Measurements from ENCODE around the gene TAAR5. TPM values are rescaled to one million over a fixed set of nuclear protein-coding genes. Genes with fewer than 3 reads are reported as not detected.
"Not testable (repeated sequence)": the region's sequence is repeated elsewhere in the genome, so short reads cannot be mapped to it uniquely, and the experiment has no call there.

The TAAR5 gene, protein sequence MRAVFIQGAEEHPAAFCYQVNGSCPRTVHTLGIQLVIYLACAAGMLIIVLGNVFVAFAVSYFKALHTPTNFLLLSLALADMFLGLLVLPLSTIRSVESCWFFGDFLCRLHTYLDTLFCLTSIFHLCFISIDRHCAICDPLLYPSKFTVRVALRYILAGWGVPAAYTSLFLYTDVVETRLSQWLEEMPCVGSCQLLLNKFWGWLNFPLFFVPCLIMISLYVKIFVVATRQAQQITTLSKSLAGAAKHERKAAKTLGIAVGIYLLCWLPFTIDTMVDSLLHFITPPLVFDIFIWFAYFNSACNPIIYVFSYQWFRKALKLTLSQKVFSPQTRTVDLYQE
- total RNA-seq (2013; cell fraction: nucleolus; rRNA removed), result not detected in 2 replicates
- total RNA-seq (2014; rRNA removed), result not detected in 2 replicates
- not detected in 2 replicates for total RNA-seq (2014; rRNA removed; fragmentation: Illumina TruSeq; extraction: Trizol)
- total RNA-seq (2021), result not detected in 2 replicates
- polyA plus RNA-seq (2011; ENCODE audit: low read depth), result not detected
- not detected in 2 replicates for polyA plus RNA-seq (2011; rRNA removed)
- polyA plus RNA-seq (2011; cell fraction: cytosol; rRNA removed), result not detected in 2 replicates
- polyA plus RNA-seq (2011; cell fraction: nucleus; rRNA removed), result not detected in 2 replicates
- not detected in 2 replicates for polyA plus RNA-seq (2012)
- not detected in 2 replicates for polyA plus RNA-seq (2014; fragmentation: Illumina TruSeq; extraction: Trizol)
- not detected for polyA plus RNA-seq (2014; fragmentation: Nextera tagmentation; extraction: Ambion mirVana)
- polyA plus RNA-seq (2014; rRNA removed), result not detected in 2 replicates
- polyA plus RNA-seq (2016; fragmentation: Nextera tagmentation; extraction: Ambion mirVana), result not detected
- not detected in 2 replicates for polyA minus RNA-seq (2011; rRNA and poly(A)+ RNA removed)
- polyA minus RNA-seq (2011; cell fraction: cytosol; rRNA and poly(A)+ RNA removed), result not detected in 2 replicates
- polyA minus RNA-seq (2011; cell fraction: nucleus; rRNA and poly(A)+ RNA removed), result not detected in 2 replicates
- Bru-seq, nascent RNA, result not detected
- BruChase-seq, experiment 1, labeled RNA remaining after a 6-hour chase, result not detected
- not detected for BruChase-seq, experiment 2, labeled RNA remaining after a 2-hour chase
- long read RNA-seq, experiment 1, result 0 reads
- long read RNA-seq, experiment 2, result 0 reads

GRCh38 chr6:132589454-132589853, at the start of gene TAAR5:
Gene TAAR5 (minus strand): TSS chr6:132589741. CDS start chr6:132589686, 55 bp downstream.
- TF ChIP-seq BACH1 (IDR thresholded peaks at IDR 0.05; ENCODE audit: borderline replicate concordance) (no peak), MEF2B (IDR thresholded peaks at IDR 0.05; ENCODE audit: partially characterized antibody, poor library complexity, severe bottlenecking) (no peak), PRDM15 (CRISPR knock-in tag; IDR thresholded peaks at IDR 0.05) (no peak), TCF7 (IDR thresholded peaks at IDR 0.05; ENCODE audit: borderline replicate concordance) (no peak), KDM1A (IDR thresholded peaks at IDR 0.05; ENCODE audit: borderline replicate concordance) (no peak)
- no peak for FAIRE-seq
- Histone ChIP-seq H3K9ac (ENCODE audit: control insufficient read depth, insufficient read depth, low read length) (no peak within 1 kb of the TSS), H2AFZ (ENCODE audit: control insufficient read depth, low read depth, low read length) (no peak within 1 kb of the TSS), H3K4me3 (no peak within 1 kb of the TSS), H3K4me1 (ENCODE audit: control insufficient read depth, insufficient read depth, low read length) (no peaks in the 10 kb centered on the region), H3K36me3 (ENCODE audit: control insufficient read depth in 2 of 2, insufficient read depth in 2 of 2, low read length in 1 of 2) (no peaks in the 10 kb centered on the region), H3K27me3 (replicated peaks in 1 of 2; ENCODE audit: control insufficient read depth in 2 of 2, insufficient read depth in 2 of 2, low read length in 1 of 2) (no peaks in the 10 kb centered on the region), H4K20me1 (ENCODE audit: control insufficient read depth, insufficient read depth) (no peaks in the 10 kb centered on the region), H3K27ac (ENCODE audit: control insufficient read depth, insufficient read depth) (no peak within 1 kb of the TSS), H3K79me2 (ENCODE audit: control insufficient read depth, insufficient read depth, low read length) (no peaks in the 10 kb centered on the region), H3K9me3 (replicated peaks; ENCODE audit: control insufficient read depth, insufficient read depth, low read length) (no peaks in the 10 kb centered on the region), H3K4me2 (ENCODE audit: control insufficient read depth, insufficient read depth) (no peak within 1 kb of the TSS)
- POLR2A ChIA-PET, result no interaction called here
- CTCF ChIA-PET, result interaction anchor here (1.1 to 1.6 kb wide), 2 partner anchors 8 to 10 kb away, joined by 3 to 5 read pairs; no protein-coding TSS in a partner anchor
- RAD21 ChIA-PET (ENCODE audit: unreplicated experiment), result no interaction called here
- BruUV-seq (replicated peaks), result no TSS peak
- 20% methylated on average over 5 of the region's 5 CpGs for WGBS (ENCODE audit: insufficient coverage, insufficient replicate concordance, low lambda C conversion rate, missing lambda C conversion rate)
- no peak for DNase-seq (ENCODE audit: low read depth, low spot score)
- ATAC-seq, result no peak
- SMC1A ChIA-PET (ENCODE audit: uncharacterized antibody, unreplicated experiment), result interaction anchor here (1.0 kb wide), 1 partner anchor 9 kb away, joined by 3 read pairs; no protein-coding TSS in a partner anchor
- in situ Hi-C loops (cut with MboI) (no loop called here), intact Hi-C loops (cut with micrococcal nuclease; ENCODE audit: unreplicated experiment) (no loop called here)

- H4K20me1 ChIP-seq (ENCODE audit: control insufficient read depth, insufficient read depth); RAD21 ChIA-PET (ENCODE audit: unreplicated experiment); H3K79me2 ChIP-seq (ENCODE audit: control insufficient read depth, insufficient read depth, low read length); H3K9ac ChIP-seq (ENCODE audit: control insufficient read depth, insufficient read depth, low read length); H3K36me3 ChIP-seq (ENCODE audit: control insufficient read depth in 2 of 2, insufficient read depth in 2 of 2, low read length in 1 of 2); ATAC-seq; H3K4me2 ChIP-seq (ENCODE audit: control insufficient read depth, insufficient read depth); POLR2A ChIA-PET; in situ Hi-C loops (cut with MboI); intact Hi-C loops (cut with micrococcal nuclease; ENCODE audit: unreplicated experiment); DNase-seq (ENCODE audit: low read depth, low spot score); FAIRE-seq; CTCF ChIA-PET; H3K9me3 ChIP-seq (replicated peaks; ENCODE audit: control insufficient read depth, insufficient read depth, low read length); H3K27me3 ChIP-seq (replicated peaks in 1 of 2; ENCODE audit: control insufficient read depth in 2 of 2, insufficient read depth in 2 of 2, low read length in 1 of 2); H3K4me3 ChIP-seq; H2AFZ ChIP-seq (ENCODE audit: control insufficient read depth, low read depth, low read length); H3K4me1 ChIP-seq (ENCODE audit: control insufficient read depth, insufficient read depth, low read length); BruUV-seq (replicated peaks); SMC1A ChIA-PET (ENCODE audit: uncharacterized antibody, unreplicated experiment); H3K27ac ChIP-seq (ENCODE audit: control insufficient read depth, insufficient read depth): not testable (repeated sequence)
- 5% methylated on average over 1 of the region's 1 CpG for WGBS (ENCODE audit: insufficient coverage, insufficient replicate concordance, low lambda C conversion rate, missing lambda C conversion rate)
These were observed 47.6 kb upstream of the TAAR5 start for GRCh38 chr6:132637135-132637534.

Measured in GM12878 (cell line).